ENCODE data around the gene IL9.

- no peak for TF ChIP-seq EZH2phosphoT487 (IDR thresholded peaks at IDR 0.05; ENCODE audit: low read length)
- TF ChIP-seq, protein P1, sequence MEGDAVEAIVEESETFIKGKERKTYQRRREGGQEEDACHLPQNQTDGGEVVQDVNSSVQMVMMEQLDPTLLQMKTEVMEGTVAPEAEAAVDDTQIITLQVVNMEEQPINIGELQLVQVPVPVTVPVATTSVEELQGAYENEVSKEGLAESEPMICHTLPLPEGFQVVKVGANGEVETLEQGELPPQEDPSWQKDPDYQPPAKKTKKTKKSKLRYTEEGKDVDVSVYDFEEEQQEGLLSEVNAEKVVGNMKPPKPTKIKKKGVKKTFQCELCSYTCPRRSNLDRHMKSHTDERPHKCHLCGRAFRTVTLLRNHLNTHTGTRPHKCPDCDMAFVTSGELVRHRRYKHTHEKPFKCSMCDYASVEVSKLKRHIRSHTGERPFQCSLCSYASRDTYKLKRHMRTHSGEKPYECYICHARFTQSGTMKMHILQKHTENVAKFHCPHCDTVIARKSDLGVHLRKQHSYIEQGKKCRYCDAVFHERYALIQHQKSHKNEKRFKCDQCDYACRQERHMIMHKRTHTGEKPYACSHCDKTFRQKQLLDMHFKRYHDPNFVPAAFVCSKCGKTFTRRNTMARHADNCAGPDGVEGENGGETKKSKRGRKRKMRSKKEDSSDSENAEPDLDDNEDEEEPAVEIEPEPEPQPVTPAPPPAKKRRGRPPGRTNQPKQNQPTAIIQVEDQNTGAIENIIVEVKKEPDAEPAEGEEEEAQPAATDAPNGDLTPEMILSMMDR (IDR thresholded peaks at IDR 0.05; ENCODE audit: low read length): no peak
Measured at GRCh38 chr5:135846311-135846710, 49.3 kb downstream of the IL9 start.

Measured in MM.1S (cell line).